ENCODE results near the gene ZNF543.
A peak's percentile ranks its signal among the peaks of the same experiment; 100 is the strongest.

Gene ZNF543

DNA sequence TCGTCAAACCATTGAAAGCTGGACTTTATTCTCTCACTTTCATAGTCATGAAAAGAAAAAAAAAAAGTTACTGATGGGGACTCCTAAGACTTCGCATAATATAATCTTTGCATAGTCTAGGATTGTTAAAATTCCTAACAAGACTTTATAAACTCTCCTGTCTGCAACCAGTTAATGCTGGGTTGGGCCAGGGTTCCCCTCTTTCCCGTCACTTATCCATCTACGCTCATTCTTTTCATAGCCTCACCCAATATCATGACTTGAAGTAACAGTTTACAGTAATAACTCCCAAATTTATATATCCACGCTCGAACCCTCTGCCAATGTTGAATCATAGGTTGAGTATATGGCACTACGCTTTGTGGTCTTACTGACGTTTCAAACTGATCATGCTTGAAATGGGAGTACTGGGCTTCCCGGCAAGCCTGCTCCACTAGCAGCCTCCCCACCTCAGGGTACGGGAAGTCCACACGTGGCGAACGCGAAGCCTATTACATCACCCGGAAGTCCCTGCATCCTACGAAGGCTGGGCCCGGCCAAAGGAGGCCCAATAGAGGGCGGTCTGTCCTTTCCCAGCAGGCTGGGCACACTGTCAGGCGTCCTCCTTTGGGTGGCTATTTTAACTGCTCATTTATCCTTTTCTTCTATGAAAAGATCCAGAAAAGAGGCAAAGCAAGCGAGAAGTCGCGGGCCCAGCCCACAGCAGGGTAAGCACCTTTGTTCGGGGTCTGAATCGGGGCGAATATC, 40.7 kb upstream of the ZNF543 start:
- Histone ChIP-seq H3K36me3 (peaks cover 11 to 22% (median 15%) of the 10 kb centered on the region in 3 donors), H3K4me3 (peak overlapping the region; percentile 70 to 98), H3K9me3 (no peaks in the 10 kb centered on the region), H3K27me3 (no peaks in the 10 kb centered on the region), H3K4me1 (peaks cover 0 to 28% (median 20%) of the 10 kb centered on the region in 4 donors), H3K27ac (peak overlapping the region; percentile 97 to 99)
- intact Hi-C loops (cut with DNase I; ENCODE audit: low total_unique reads) = loop anchor here (5.0 kb wide), 1 partner anchor 37 kb away; the partner anchor contains the start of gene ZNF805
- DNase-seq = peak; percentile 90 to 95
- TF ChIP-seq CTCF (IDR thresholded peaks at IDR 0.05) = peak; percentile 19

- H3K27ac ChIP-seq = peak within 1 kb of the TSS; percentile 97 to 99
- peak within 1 kb of the TSS; percentile 70 to 98 for H3K4me3 ChIP-seq
- TF ChIP-seq CTCF (IDR thresholded peaks at IDR 0.05) = no peak
- peak; percentile 96 to 98 for DNase-seq
- H3K4me1 ChIP-seq = peaks cover 0 to 28% (median 20%) of the 10 kb centered on the region in 4 donors
- H3K9me3 ChIP-seq = peaks cover 0 to 6% (median 0%) of the 10 kb centered on the region in 3 donors
- peaks cover 19 to 25% (median 19%) of the 10 kb centered on the region in 3 donors for H3K36me3 ChIP-seq
- intact Hi-C loops (cut with DNase I; ENCODE audit: low total_unique reads) = loop anchor here (5.0 kb wide), 1 partner anchor 38 kb away; the partner anchor contains the start of gene ZNF805
- no peaks in the 10 kb centered on the region for H3K27me3 ChIP-seq
Observed at GRCh38 chr19:57280165-57280961, 39.9 kb upstream of the ZNF543 start, which contains the start of gene ZNF460. Gene ZNF460 (plus strand): TSS chr19:57280485. CDS start chr19:57280807, 322 bp downstream.

DNA sequence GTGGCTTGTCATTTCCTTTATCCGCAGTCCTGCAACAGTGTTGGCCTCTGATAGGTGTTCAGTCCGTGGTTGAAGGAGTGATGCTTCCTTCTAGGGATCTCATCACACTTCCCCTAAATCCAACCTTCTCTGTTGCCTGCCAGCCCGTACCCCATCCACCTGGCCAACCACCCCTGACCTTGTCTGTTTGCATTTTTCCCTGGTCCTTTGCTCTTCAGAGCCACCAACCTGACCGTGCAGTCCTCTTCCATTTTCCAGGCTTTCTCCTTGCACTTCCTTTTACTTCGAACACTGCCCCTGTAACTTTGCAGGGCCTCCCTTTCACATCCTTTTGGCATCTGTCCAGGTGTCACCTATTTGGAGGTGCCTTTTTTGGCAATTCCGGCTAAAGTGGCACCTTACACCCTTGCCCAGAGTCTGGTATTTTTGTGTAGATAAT, 39.3 kb upstream of the ZNF543 start:
- no peak for DNase-seq
- Histone ChIP-seq H3K36me3 (peaks cover 25 to 32% (median 25%) of the 10 kb centered on the region in 3 donors), H3K9me3 (peaks cover 0 to 6% (median 0%) of the 10 kb centered on the region in 3 donors), H3K27me3 (no peaks in the 10 kb centered on the region), H3K27ac (peak overlapping the region; percentile 97 to 99), H3K4me3 (peak overlapping the region; percentile 70 to 98), H3K4me1 (peaks cover 0 to 28% (median 20%) of the 10 kb centered on the region in 4 donors)
- intact Hi-C loops (cut with DNase I; ENCODE audit: low total_unique reads) = loop anchor here (5.0 kb wide), 1 partner anchor 39 kb away; the partner anchor contains the start of gene ZNF805
- no peak for TF ChIP-seq CTCF (IDR thresholded peaks at IDR 0.05)

DNA sequence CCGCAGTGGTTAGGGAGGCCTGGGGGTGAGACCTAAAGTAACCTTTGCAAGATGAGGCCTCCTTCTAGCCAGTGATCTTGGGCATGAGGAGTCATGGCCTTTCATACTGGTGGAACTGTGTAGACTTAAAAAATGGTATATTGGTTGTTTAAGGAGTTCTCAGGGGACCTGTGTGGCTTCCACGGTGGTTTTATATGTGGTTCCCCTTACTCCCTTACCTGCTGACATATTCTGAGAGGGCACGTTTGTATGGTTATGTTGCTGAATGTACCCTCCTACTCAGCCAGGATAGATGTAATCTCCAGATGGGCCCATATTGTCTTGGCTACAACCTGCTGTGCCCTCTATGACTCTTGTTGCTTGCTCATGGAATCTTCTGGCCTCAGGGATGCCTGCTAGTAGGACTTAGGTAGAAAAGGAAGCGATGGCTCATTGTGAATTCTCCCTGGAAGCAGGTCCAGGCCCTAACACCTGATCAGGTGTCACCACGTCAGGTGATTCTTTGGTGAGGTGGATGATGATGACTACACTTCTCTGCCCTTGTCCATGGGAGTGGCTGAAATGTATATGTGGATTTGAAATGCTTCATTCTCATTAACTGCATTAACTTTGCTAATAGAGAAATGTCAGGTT, 38.1 kb upstream of the ZNF543 start:
- peaks cover 0 to 28% (median 20%) of the 10 kb centered on the region in 4 donors for H3K4me1 ChIP-seq
- H3K27me3 ChIP-seq = no peaks in the 10 kb centered on the region
- no peak for TF ChIP-seq CTCF (IDR thresholded peaks at IDR 0.05)
- peaks cover 0 to 16% (median 0%) of the 10 kb centered on the region in 3 donors for H3K9me3 ChIP-seq
- no peak for DNase-seq
- no peak overlapping the region for H3K27ac ChIP-seq
- H3K36me3 ChIP-seq = peaks cover 36 to 40% (median 37%) of the 10 kb centered on the region in 3 donors
- intact Hi-C loops (cut with DNase I; ENCODE audit: low total_unique reads) = loop anchor here (5.0 kb wide), 1 partner anchor 40 kb away; the partner anchor contains the start of gene ZNF805
- peak overlapping the region; percentile 70 to 98 for H3K4me3 ChIP-seq

DNA sequence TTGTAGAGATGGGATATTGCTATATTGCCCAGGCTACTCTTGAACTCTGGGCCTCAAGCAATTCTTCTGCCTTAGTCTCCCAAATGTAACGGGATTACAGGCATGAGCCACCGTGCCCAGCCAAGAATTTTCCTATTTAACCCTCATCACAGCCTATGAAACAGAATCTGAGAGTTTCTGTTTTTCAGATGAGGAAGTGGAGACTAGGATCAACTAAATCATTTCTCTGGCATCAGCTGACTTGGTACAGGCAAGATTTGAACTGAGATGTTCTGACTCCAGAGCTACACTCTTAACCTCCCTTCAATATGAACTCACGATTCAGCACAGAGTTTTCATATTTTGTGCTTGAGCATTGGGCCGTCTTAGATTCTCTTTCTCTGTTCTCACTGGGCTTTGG, 31.9 kb upstream of the ZNF543 start:
- Histone ChIP-seq H3K36me3 (peaks cover 99% of the 10 kb centered on the region in 3 donors), H3K9me3 (peaks cover 3 to 76% (median 38%) of the 10 kb centered on the region in 3 donors), H3K27me3 (no peaks in the 10 kb centered on the region), H3K4me1 (no peaks in the 10 kb centered on the region), H3K4me3 (no peak overlapping the region), H3K27ac (no peak overlapping the region)
- no peak for DNase-seq
- no peak for TF ChIP-seq CTCF (IDR thresholded peaks at IDR 0.05)
- intact Hi-C loops (cut with DNase I; ENCODE audit: low total_unique reads) = no loop called here
